OCI-LY3 (cell line): Measurements from ENCODE around the gene BTBD7.

ENCODE experiments used
- CTCF ChIP-seq: fragments of 200-600, 300-600 bp; sonication (generic); IDR thresholded peaks from 2 replicates; pipeline ENCODE4 v1.5.1; 2014; ENCODE audit warnings: antibody characterized with exemption, low read length, low read depth
- EZH2phosphoT487 ChIP-seq: fragments of 200-600 bp; shearing (Covaris generic); IDR thresholded peaks from 2 replicates; pipeline ENCODE4 v1.6.1; 2018; ENCODE audit warnings: antibody characterized with exemption, mixed run types, low read depth

GRCh38 chr14:93212432-93212831 lies 120.4 kb downstream of the BTBD7 start:
- TF ChIP-seq CTCF (no peak), EZH2phosphoT487 (no peak)
